ENCODE data around the gene TRAPPC3.

- no peak for TF ChIP-seq CTCF (IDR thresholded peaks at IDR 0.05)
- TF ChIP-seq POLR2A (IDR thresholded peaks at IDR 0.05): no peak
Measured at GRCh38 chr1:36153476-36153875, 4.2 kb upstream of the TRAPPC3 start.

All from esophagus squamous epithelium (tissue), 4 donors.